ENCODE data around the gene UBE2G2. TPM values are rescaled to one million over a fixed set of nuclear protein-coding genes. Genes with fewer than 3 reads are reported as not detected.

UBE2G2 gene
- total and polyA plus RNA-seq, 9 donors: 45.9 to 106 (median 70.3) TPM

- Histone ChIP-seq H3K27me3 (ENCODE audit: control insufficient read depth, insufficient read depth, low read length) (no peaks in the 10 kb centered on the region), H3K36me3 (ENCODE audit: control insufficient read depth, insufficient read depth, low read length) (peaks cover 33% of the 10 kb centered on the region), H3K27ac (ENCODE audit: low read length) (no peak overlapping the region), H3K4me3 (ENCODE audit: low read length) (no peak overlapping the region), H3K9me3 (replicated peaks; ENCODE audit: control insufficient read depth, low read depth, low read length) (no peaks in the 10 kb centered on the region), H3K4me1 (ENCODE audit: control insufficient read depth, insufficient read depth, low read length) (peaks cover 4% of the 10 kb centered on the region)
- 96% methylated on average over 3 of the region's 5 CpGs for WGBS (ENCODE audit: insufficient coverage)
- DNase-seq: no peak
These were observed 9.6 kb downstream of the UBE2G2 start for GRCh38 chr21:44791993-44792392.

- Histone ChIP-seq H3K27ac (ENCODE audit: low read length) (no peak overlapping the region), H3K4me1 (ENCODE audit: control insufficient read depth, insufficient read depth, low read length) (peaks cover 6% of the 10 kb centered on the region), H3K9me3 (replicated peaks; ENCODE audit: control insufficient read depth, low read depth, low read length) (no peaks in the 10 kb centered on the region), H3K27me3 (ENCODE audit: control insufficient read depth, insufficient read depth, low read length) (no peaks in the 10 kb centered on the region), H3K4me3 (ENCODE audit: low read length) (no peak overlapping the region), H3K36me3 (ENCODE audit: control insufficient read depth, insufficient read depth, low read length) (peaks cover 29% of the 10 kb centered on the region)
- WGBS (ENCODE audit: insufficient coverage): 72% methylated on average over 3 of the region's 5 CpGs
- no peak for DNase-seq
These were observed 10.4 kb downstream of the UBE2G2 start for GRCh38 chr21:44791246-44791645.

GRCh38 chr21:44790368-44790767 lies 11.3 kb downstream of the UBE2G2 start:
- no CpG with 5 or more reads among the region's 3 CpGs for WGBS (ENCODE audit: insufficient coverage)
- H3K9me3 ChIP-seq (replicated peaks; ENCODE audit: control insufficient read depth, low read depth, low read length): no peaks in the 10 kb centered on the region
- DNase-seq: no peak
- peaks cover 6% of the 10 kb centered on the region for H3K4me1 ChIP-seq (ENCODE audit: control insufficient read depth, insufficient read depth, low read length)
- peaks cover 26% of the 10 kb centered on the region for H3K36me3 ChIP-seq (ENCODE audit: control insufficient read depth, insufficient read depth, low read length)
- no peak overlapping the region for H3K4me3 ChIP-seq (ENCODE audit: low read length)
- no peak overlapping the region for H3K27ac ChIP-seq (ENCODE audit: low read length)
- no peaks in the 10 kb centered on the region for H3K27me3 ChIP-seq (ENCODE audit: control insufficient read depth, insufficient read depth, low read length)

- Histone ChIP-seq H3K4me1 (ENCODE audit: control insufficient read depth, insufficient read depth, low read length) (peaks cover 6% of the 10 kb centered on the region), H3K27me3 (ENCODE audit: control insufficient read depth, insufficient read depth, low read length) (no peaks in the 10 kb centered on the region), H3K4me3 (ENCODE audit: low read length) (no peak overlapping the region), H3K9me3 (replicated peaks; ENCODE audit: control insufficient read depth, low read depth, low read length) (no peaks in the 10 kb centered on the region), H3K27ac (ENCODE audit: low read length) (no peak overlapping the region), H3K36me3 (ENCODE audit: control insufficient read depth, insufficient read depth, low read length) (peaks cover 31% of the 10 kb centered on the region)
- no CpG with 5 or more reads among the region's 1 CpG for WGBS (ENCODE audit: insufficient coverage)
- no peak for DNase-seq
These were observed 11.7 kb downstream of the UBE2G2 start for GRCh38 chr21:44789880-44790279.

GRCh38 chr21:44785620-44786335 lies 15.8 kb downstream of the UBE2G2 start:
- Histone ChIP-seq H3K4me3 (ENCODE audit: low read length) (no peak overlapping the region), H3K27ac (ENCODE audit: low read length) (no peak overlapping the region), H3K36me3 (ENCODE audit: control insufficient read depth, insufficient read depth, low read length) (peaks cover 30% of the 10 kb centered on the region), H3K27me3 (ENCODE audit: control insufficient read depth, insufficient read depth, low read length) (no peaks in the 10 kb centered on the region), H3K4me1 (ENCODE audit: control insufficient read depth, insufficient read depth, low read length) (peaks cover 3% of the 10 kb centered on the region), H3K9me3 (replicated peaks; ENCODE audit: control insufficient read depth, low read depth, low read length) (peaks cover 4% of the 10 kb centered on the region)
- WGBS (ENCODE audit: insufficient coverage): 76% methylated on average over 8 of the region's 13 CpGs
- no peak for DNase-seq

GRCh38 chr21:44784810-44785209 lies 16.8 kb downstream of the UBE2G2 start:
- Histone ChIP-seq H3K9me3 (replicated peaks; ENCODE audit: control insufficient read depth, low read depth, low read length) (peaks cover 4% of the 10 kb centered on the region), H3K27me3 (ENCODE audit: control insufficient read depth, insufficient read depth, low read length) (no peaks in the 10 kb centered on the region), H3K27ac (ENCODE audit: low read length) (no peak overlapping the region), H3K36me3 (ENCODE audit: control insufficient read depth, insufficient read depth, low read length) (peaks cover 37% of the 10 kb centered on the region), H3K4me3 (ENCODE audit: low read length) (no peak overlapping the region), H3K4me1 (ENCODE audit: control insufficient read depth, insufficient read depth, low read length) (peaks cover 3% of the 10 kb centered on the region)
- WGBS (ENCODE audit: insufficient coverage): 91% methylated on average over 6 of the region's 6 CpGs
- DNase-seq: no peak

- no peak for DNase-seq
- Histone ChIP-seq H3K4me3 (ENCODE audit: low read length) (no peak overlapping the region), H3K27me3 (ENCODE audit: control insufficient read depth, insufficient read depth, low read length) (no peaks in the 10 kb centered on the region), H3K4me1 (ENCODE audit: control insufficient read depth, insufficient read depth, low read length) (peaks cover 3% of the 10 kb centered on the region), H3K36me3 (ENCODE audit: control insufficient read depth, insufficient read depth, low read length) (peaks cover 34% of the 10 kb centered on the region), H3K27ac (ENCODE audit: low read length) (no peak overlapping the region), H3K9me3 (replicated peaks; ENCODE audit: control insufficient read depth, low read depth, low read length) (peaks cover 4% of the 10 kb centered on the region)
- no CpG with 5 or more reads among the region's 5 CpGs for WGBS (ENCODE audit: insufficient coverage)
These were observed 18.5 kb downstream of the UBE2G2 start for GRCh38 chr21:44783020-44783696.

- H3K4me3 ChIP-seq (ENCODE audit: low read length): no peak overlapping the region
- peaks cover 38% of the 10 kb centered on the region for H3K36me3 ChIP-seq (ENCODE audit: control insufficient read depth, insufficient read depth, low read length)
- H3K27me3 ChIP-seq (ENCODE audit: control insufficient read depth, insufficient read depth, low read length): no peaks in the 10 kb centered on the region
- no peak for DNase-seq
- H3K4me1 ChIP-seq (ENCODE audit: control insufficient read depth, insufficient read depth, low read length): no peaks in the 10 kb centered on the region
- H3K27ac ChIP-seq (ENCODE audit: low read length): no peak overlapping the region
- peaks cover 4% of the 10 kb centered on the region for H3K9me3 ChIP-seq (replicated peaks; ENCODE audit: control insufficient read depth, low read depth, low read length)
- 92% methylated on average over 11 of the region's 16 CpGs for WGBS (ENCODE audit: insufficient coverage)
These were observed 20.7 kb downstream of the UBE2G2 start for GRCh38 chr21:44780767-44781459.

GRCh38 chr21:44780137-44780502 lies 21.5 kb downstream of the UBE2G2 start:
- no peak for DNase-seq
- peaks cover 4% of the 10 kb centered on the region for H3K9me3 ChIP-seq (replicated peaks; ENCODE audit: control insufficient read depth, low read depth, low read length)
- no peak overlapping the region for H3K4me3 ChIP-seq (ENCODE audit: low read length)
- no peak overlapping the region for H3K27ac ChIP-seq (ENCODE audit: low read length)
- H3K4me1 ChIP-seq (ENCODE audit: control insufficient read depth, insufficient read depth, low read length): no peaks in the 10 kb centered on the region
- 76% methylated on average over 6 of the region's 7 CpGs for WGBS (ENCODE audit: insufficient coverage)
- H3K36me3 ChIP-seq (ENCODE audit: control insufficient read depth, insufficient read depth, low read length): peaks cover 36% of the 10 kb centered on the region
- no peaks in the 10 kb centered on the region for H3K27me3 ChIP-seq (ENCODE audit: control insufficient read depth, insufficient read depth, low read length)

GRCh38 chr21:44779417-44780136 lies 22.0 kb downstream of the UBE2G2 start:
- Histone ChIP-seq H3K4me3 (ENCODE audit: low read length) (no peak overlapping the region), H3K27me3 (ENCODE audit: control insufficient read depth, insufficient read depth, low read length) (no peaks in the 10 kb centered on the region), H3K27ac (ENCODE audit: low read length) (no peak overlapping the region), H3K36me3 (ENCODE audit: control insufficient read depth, insufficient read depth, low read length) (peaks cover 36% of the 10 kb centered on the region), H3K4me1 (ENCODE audit: control insufficient read depth, insufficient read depth, low read length) (no peaks in the 10 kb centered on the region), H3K9me3 (replicated peaks; ENCODE audit: control insufficient read depth, low read depth, low read length) (peaks cover 4% of the 10 kb centered on the region)
- no peak for DNase-seq
- WGBS (ENCODE audit: insufficient coverage): 95% methylated on average over 13 of the region's 17 CpGs
